Measurements from ENCODE around the gene YPEL5.

GRCh38 chr2:30134582-30134981 is 12.2 kb upstream of the YPEL5 start:
- TF ChIP-seq, protein P1, sequence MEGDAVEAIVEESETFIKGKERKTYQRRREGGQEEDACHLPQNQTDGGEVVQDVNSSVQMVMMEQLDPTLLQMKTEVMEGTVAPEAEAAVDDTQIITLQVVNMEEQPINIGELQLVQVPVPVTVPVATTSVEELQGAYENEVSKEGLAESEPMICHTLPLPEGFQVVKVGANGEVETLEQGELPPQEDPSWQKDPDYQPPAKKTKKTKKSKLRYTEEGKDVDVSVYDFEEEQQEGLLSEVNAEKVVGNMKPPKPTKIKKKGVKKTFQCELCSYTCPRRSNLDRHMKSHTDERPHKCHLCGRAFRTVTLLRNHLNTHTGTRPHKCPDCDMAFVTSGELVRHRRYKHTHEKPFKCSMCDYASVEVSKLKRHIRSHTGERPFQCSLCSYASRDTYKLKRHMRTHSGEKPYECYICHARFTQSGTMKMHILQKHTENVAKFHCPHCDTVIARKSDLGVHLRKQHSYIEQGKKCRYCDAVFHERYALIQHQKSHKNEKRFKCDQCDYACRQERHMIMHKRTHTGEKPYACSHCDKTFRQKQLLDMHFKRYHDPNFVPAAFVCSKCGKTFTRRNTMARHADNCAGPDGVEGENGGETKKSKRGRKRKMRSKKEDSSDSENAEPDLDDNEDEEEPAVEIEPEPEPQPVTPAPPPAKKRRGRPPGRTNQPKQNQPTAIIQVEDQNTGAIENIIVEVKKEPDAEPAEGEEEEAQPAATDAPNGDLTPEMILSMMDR (IDR thresholded peaks at IDR 0.05), result no peak
- TF ChIP-seq POLR2A (IDR thresholded peaks at IDR 0.05), result no peak

Data from testis (tissue), 2 donors.